ENCODE measurements around the gene OBI1.

OBI1 gene, protein sequence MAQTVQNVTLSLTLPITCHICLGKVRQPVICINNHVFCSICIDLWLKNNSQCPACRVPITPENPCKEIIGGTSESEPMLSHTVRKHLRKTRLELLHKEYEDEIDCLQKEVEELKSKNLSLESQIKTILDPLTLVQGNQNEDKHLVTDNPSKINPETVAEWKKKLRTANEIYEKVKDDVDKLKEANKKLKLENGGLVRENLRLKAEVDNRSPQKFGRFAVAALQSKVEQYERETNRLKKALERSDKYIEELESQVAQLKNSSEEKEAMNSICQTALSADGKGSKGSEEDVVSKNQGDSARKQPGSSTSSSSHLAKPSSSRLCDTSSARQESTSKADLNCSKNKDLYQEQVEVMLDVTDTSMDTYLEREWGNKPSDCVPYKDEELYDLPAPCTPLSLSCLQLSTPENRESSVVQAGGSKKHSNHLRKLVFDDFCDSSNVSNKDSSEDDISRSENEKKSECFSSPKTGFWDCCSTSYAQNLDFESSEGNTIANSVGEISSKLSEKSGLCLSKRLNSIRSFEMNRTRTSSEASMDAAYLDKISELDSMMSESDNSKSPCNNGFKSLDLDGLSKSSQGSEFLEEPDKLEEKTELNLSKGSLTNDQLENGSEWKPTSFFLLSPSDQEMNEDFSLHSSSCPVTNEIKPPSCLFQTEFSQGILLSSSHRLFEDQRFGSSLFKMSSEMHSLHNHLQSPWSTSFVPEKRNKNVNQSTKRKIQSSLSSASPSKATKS

DNA sequence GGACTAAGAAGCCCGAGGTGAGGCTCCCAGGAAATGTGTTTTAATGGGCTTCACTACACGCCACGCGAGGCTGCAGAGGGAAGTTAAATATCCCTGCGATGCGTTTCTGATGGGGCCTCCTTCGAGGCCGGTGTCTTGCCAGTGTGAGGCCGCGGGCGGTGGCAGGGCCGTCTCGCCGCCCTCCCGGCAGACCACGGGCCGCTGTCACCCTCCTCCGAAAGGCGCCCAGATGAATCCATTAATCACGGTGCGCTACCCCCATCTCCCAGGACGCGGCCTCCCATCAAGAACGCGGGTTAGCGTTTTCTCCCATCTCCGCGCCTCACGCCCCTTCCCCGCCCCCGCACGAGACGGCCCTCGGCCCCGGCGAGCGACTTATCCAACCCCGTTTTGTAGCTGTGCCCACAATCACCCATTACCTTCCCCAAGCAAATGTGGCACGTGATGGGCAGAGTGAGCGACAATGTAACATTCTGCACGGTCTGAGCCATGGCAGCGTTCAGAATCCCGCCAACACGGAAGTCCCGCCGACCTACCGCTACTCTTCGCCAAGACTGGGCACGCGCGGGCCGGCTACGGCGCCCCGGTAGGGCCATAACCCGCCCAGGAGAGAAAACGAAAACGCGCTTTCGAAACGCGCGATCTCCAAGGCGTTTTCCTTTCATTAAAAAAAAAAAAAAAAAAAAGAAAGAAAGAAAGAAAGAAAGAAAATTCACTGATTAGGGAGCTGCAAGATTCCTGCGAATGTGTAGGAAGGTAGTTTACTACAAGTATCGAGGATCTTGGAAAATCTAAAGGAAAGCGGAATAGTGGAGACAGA lies at the start of gene OBI1:
TSS of gene OBI1 (minus strand) at position 526 of the 820 bp plus-strand sequence. CDS start at position 491, 35 bp downstream.
- DNase-seq (ENCODE audit: extremely low read depth in 1 of 2, low read depth in 1 of 2) = peak; percentile 74 to 81

GRCh38 chr13:78701383-78701782 lies 42.4 kb upstream of the OBI1 start:
- DNase-seq (ENCODE audit: extremely low read depth in 1 of 2, low read depth in 1 of 2) = no peak

DNA sequence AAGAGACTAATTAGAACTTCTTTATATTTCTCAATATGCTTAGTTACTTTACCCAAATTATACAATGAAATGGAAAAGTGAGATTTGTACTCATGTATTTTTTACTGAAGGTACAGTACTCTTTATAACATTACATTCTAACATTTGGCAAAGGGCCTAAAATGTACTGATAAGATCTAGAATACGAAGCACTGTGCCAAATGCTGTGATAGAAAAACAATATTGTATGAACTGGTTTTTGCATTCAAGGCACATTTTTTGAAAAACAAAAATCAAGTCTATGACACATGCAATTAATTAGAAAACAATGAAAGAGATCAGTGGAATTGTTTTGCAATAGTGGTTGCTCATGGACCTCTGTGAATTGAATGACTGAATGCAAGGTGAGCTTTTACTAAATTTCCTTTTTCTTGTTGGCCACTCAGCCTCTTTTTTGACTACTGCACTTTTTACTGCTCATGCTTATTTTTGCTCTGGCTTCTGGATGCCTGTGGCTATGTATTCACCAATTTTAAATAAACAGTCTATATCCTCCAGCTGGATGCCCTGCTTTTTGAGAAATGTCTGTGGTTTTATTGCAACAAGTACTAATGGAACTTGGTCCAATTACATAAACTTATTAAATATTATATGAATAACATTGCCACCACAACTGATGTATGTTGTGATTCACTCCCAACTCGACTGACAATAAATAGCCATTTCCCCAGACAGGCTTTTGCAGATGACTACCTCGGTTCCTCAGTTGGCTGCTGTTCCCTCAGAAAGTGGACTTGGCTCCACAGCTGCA lies 41.4 kb upstream of the OBI1 start:
- DNase-seq (ENCODE audit: extremely low read depth in 1 of 2, low read depth in 1 of 2) = no peak

GRCh38 chr13:78689011-78689410 lies 30.1 kb upstream of the OBI1 start:
- DNase-seq (ENCODE audit: extremely low read depth in 1 of 2, low read depth in 1 of 2) = no peak

DNA sequence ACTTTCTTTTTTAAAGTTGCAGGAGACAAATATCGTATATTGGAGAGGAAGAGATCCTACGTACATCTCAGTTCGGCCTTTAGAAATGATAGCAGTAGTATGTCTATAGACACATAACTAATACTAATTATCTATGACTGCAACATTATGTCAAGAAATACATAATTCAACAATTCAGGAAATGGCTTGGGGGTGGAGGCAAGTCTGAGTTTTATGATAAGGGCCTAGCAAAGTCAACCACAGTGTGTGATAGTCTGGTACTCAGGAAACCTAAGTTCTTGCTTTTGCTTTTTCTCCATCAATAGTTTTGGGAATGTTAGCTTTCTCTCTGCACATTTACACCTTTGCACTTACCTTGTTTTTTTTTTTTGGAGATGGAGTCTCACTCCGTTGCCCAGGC lies 27.5 kb upstream of the OBI1 start:
- DNase-seq (ENCODE audit: extremely low read depth in 1 of 2, low read depth in 1 of 2) = no peak

GRCh38 chr13:78680576-78681350 lies 21.8 kb upstream of the OBI1 start:
- no peak for DNase-seq (ENCODE audit: extremely low read depth in 1 of 2, low read depth in 1 of 2)

DNA sequence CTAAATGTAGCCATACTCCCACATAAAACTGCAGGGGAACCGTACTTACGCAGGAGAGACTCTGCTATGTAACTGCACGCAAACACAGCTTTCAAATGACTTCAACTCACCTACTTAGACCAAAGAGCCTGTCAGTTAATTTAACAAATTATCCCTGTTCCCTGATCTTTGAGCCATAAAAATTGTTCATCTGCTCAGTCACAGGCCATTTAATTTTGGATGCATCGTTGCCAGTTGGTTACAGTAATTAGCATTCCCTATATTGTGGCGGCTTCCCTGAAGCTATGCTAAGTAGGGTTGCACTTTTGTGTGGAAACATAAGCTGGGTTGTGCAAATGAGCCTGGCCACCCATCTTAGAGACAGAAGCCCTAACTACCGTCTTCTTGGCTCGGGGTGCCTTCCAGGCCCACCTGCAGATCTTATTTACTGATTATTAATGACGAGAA lies 21.2 kb upstream of the OBI1 start:
- DNase-seq (ENCODE audit: extremely low read depth in 1 of 2, low read depth in 1 of 2) = no peak

DNA sequence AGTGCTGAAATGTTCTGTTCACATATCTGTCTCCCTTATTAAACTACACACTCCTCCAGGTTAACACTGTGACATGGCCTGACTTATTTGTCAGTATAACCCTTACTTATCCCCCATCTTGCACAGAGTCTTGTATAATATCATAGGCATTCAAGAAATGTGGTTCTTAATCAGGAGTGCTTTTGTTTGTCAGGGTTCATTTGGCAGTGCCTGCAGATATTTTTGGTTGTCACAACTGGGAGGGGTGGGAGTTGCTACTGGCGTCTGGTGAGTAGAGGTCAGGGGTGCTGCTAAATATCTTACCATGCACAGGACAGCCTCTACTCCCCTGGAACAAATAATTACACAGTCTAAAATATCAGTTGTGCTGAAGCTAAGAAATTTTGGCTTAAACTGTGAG lies 20.4 kb upstream of the OBI1 start:
- DNase-seq (ENCODE audit: extremely low read depth in 1 of 2, low read depth in 1 of 2) = no peak

DNA sequence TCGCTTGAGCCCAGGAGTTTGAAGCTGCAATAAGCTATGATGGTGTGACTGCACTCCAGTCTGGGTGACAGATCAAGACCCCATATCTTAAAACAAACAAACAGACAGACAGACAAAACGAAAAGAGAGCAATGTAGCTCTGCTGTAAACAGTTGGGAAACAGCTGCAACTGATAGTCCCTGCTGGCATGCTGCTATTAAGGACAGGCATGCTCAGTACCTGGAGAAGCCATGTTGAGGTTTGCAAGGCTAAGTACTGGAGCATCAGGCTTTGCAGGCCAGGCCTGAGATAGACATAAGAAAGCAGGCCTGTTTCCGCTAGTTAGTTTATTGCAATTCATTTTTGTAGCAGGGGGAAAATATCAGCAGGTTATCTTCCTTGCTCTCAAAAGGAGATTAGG lies 16.2 kb upstream of the OBI1 start:
- no peak for DNase-seq (ENCODE audit: extremely low read depth in 1 of 2, low read depth in 1 of 2)

DNA sequence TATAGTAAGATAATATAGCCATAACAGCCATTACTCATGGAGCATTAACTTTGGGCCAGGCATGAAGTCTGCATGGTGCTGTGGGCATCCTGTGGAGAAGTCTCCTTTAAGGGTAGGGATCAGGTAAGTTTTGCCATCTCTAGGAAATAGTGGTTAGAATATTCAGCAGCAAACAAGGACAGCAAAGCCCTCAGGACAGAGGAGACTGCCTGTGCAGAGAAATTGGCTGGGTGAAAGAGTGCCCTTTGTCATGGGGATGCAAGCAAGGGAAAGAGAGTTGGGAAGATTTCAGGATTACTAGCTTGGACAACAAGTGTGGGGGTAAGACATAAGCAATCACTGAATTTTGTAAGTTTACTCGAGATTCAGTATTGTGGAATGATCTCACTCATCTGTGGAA lies 15.7 kb upstream of the OBI1 start:
- no peak for DNase-seq (ENCODE audit: extremely low read depth in 1 of 2, low read depth in 1 of 2)

GRCh38 chr13:78662467-78662866 lies 3.5 kb upstream of the OBI1 start:
- no peak for DNase-seq (ENCODE audit: extremely low read depth in 1 of 2, low read depth in 1 of 2)

DNA sequence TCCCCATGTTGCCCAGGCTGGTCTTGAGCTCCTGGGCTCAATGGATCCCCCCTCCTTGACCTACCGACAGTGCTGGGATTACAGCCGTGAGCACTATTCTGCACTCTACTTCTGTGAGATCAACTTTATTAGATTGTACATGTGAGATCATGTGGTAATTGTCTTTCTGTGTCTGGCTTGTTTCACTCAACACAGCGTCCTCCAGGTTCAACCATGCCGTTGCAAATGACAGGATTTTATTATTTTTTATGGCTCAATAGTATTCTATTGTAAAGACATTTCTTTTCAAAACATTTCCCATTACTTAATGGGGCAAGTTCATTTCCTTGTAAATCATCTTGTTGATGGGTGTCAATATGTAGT lies 1.5 kb upstream of the OBI1 start:
- DNase-seq (ENCODE audit: extremely low read depth in 1 of 2, low read depth in 1 of 2) = no peak

DNA sequence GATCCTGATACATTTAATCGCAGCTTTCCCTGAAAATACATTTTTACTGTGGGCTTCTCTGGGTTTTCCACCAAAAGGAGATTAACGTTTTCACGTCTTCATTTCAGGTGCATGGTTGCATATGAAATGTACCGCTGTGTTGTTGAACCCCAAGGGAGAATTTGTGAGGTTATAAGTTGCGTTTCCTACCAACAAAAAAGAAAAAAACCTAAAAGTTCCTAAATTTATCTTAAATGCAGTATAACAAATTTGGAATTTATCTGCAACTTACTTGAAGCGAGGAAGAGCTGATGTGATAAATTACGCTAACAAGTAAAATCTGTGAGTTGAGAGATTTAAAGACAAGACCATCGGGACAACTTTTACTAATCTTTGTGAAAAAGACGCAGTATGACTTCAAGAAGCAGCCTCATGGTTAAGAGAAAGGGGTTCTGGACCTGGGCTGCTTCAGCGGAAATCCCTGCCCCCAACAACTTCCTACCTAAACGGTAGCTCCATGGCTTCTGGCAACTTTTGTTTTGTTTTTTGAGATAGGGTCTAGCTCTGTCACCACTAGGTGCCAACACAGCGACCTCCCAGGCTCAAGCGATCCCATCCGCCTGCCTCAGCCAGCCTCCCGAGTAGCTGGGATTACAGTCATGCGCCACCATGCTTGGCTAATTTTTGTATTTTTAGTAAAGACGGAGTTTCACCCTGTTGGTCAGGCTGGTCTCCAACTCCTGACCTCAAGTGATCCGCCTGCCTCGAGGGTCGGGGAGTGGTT lies 958 bp upstream of the OBI1 start:
- DNase-seq (ENCODE audit: extremely low read depth in 1 of 2, low read depth in 1 of 2) = no peak

- no peak for DNase-seq (ENCODE audit: extremely low read depth in 1 of 2, low read depth in 1 of 2)
Measured at GRCh38 chr13:78659450-78659730, 435 bp upstream of the OBI1 start.

- DNase-seq (ENCODE audit: extremely low read depth in 1 of 2, low read depth in 1 of 2) = no peak
Measured at GRCh38 chr13:78657699-78658629, 991 bp downstream of the OBI1 start.

GRCh38 chr13:78655906-78656305 lies 3.0 kb downstream of the OBI1 start:
- no peak for DNase-seq (ENCODE audit: extremely low read depth in 1 of 2, low read depth in 1 of 2)

- no peak for DNase-seq (ENCODE audit: extremely low read depth in 1 of 2, low read depth in 1 of 2)
Measured at GRCh38 chr13:78655007-78655406, 3.9 kb downstream of the OBI1 start.

- no peak for DNase-seq (ENCODE audit: extremely low read depth in 1 of 2, low read depth in 1 of 2)
Measured at GRCh38 chr13:78652651-78653050, 6.3 kb downstream of the OBI1 start.
